GM12801 (cell line): Measurements from ENCODE around the gene SFXN5.

ENCODE experiments used
- TF ChIP-seq, protein P1 (sequence below): IDR thresholded peaks from one replicate; pipeline ENCODE4 v1.5.1; 2011; ENCODE audit warnings: control low read depth; ENCODE audit not compliant: insufficient read length; ENCODE audit errors: extremely low read depth

SFXN5 gene

DNA sequence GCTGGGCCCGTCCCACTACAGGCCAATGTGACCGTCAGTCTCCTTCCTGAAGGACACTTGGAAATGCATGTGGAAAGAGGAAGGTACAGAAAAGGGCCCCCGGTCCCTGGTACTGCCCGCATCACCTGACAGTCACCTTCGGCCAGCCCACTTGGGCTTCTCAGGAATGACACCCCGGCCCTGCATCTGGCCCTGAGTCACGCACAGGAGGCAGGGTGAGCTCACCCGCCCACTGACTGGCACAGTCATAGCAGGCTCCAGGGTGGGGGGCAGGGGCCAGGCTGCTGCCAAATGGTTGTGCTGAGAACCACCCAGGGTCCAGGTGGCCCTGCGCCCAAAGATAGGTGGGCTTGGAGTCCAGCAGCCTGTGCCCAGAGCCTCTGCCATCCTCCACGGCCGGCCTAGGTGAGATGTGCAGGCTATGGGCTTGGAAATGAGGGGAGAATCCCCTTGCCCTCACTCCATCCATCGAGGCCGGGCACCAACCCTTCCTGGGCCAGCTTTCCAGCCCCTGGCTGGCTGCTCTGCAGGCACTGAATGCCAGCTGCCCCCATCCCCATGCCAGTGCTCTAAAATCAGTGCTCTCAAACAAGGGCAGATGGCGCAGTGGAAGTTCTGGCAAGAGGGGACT, 140.1 kb downstream of the SFXN5 start:
- TF ChIP-seq, protein P1, sequence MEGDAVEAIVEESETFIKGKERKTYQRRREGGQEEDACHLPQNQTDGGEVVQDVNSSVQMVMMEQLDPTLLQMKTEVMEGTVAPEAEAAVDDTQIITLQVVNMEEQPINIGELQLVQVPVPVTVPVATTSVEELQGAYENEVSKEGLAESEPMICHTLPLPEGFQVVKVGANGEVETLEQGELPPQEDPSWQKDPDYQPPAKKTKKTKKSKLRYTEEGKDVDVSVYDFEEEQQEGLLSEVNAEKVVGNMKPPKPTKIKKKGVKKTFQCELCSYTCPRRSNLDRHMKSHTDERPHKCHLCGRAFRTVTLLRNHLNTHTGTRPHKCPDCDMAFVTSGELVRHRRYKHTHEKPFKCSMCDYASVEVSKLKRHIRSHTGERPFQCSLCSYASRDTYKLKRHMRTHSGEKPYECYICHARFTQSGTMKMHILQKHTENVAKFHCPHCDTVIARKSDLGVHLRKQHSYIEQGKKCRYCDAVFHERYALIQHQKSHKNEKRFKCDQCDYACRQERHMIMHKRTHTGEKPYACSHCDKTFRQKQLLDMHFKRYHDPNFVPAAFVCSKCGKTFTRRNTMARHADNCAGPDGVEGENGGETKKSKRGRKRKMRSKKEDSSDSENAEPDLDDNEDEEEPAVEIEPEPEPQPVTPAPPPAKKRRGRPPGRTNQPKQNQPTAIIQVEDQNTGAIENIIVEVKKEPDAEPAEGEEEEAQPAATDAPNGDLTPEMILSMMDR: no peak

DNA sequence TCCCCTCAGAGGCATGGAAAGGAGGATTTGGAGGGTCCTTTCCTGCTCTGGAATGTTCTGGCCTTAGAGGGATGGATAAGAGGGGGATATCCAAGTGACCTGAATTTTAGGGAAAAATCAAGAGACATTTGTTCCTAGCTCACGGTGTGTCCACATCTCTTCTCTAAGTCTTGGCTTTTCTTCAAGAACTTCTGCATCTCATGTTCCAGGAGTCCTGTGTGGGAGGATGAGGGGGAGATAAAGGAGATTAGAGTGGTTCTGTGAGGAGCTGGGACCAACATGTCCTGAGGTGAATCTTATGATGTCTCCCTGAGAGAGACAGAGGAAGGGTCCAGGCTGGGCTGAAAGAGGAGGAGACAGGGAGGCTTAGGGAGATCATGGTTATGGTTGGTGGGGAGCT, 142.5 kb downstream of the SFXN5 start:
- TF ChIP-seq, protein P1: no peak

- TF ChIP-seq, protein P1: no peak
Measured at GRCh38 chr2:72927619-72928550, 143.6 kb downstream of the SFXN5 start.

GRCh38 chr2:72926811-72927465, 144.6 kb downstream of the SFXN5 start:
- TF ChIP-seq, protein P1: no peak

GRCh38 chr2:72926368-72926767, 145.1 kb downstream of the SFXN5 start:
- TF ChIP-seq, protein P1: no peak

DNA sequence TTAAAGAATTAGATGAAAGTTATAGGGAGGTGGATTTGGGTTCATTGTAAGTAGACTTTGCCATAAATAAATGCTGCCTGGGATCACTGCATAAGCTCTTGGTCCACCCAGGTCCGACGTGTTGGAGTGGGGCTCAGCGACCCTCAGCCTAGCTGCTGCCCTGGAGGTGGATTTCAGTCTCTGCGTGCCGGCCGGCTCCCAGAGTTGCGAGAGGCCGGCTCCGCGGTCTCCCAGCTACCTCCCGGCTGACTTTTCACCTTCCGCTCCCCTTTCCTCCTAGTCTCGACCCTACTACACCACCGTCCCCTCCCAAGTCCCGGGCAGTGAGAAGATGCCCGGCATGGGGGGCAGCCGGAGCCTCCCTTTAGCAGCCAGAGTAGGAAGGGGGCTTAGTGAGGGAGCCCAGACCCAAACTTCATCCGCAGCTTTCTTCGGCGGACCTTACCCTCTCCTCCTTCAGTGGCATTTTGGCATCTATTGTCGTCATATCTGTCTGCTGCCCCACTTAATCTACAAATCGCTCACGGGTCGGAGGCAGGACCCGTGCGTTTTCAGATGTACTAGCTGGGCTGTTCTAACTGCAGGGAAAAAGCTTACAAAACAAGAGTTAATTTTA, 146.1 kb downstream of the SFXN5 start:
- TF ChIP-seq, protein P1: no peak
